Natural killer cell treated with Interleukin-12 subunit alpha and Interleukin-12 subunit beta and Interleukin-15 and Interleukin-18, amount 100 ng/mL, for 72 hours (primary cell): Measurements from ENCODE around the gene SND1. TPM values are rescaled to one million over a fixed set of nuclear protein-coding genes. Genes with fewer than 3 reads are reported as not detected.
A peak's percentile ranks its signal among the peaks of the same experiment; 100 is the strongest.

Experiments used
- ATAC-seq, 2 donors: fragments of 150-1000 bp; cut with Tn5 transposase in 1 of 2; sonication (Bioruptor Pico), chemical (Tn5 transposase) in 1 of 2; 2 replicates each; pipeline ENCODE4 v1.10.0; 2021
- DNase-seq: peaks from one replicate; pipeline ENCODE4 v3.0.0; 2022; ENCODE audit warnings: low spot score
- H3K27ac Mint-ChIP-seq, 2 donors: 1 replicate in 1 of 2; 2 replicates in 1 of 2; pipeline ENCODE4 v1.8.0; 2022; ENCODE audit warnings: mixed read lengths in 2 of 2, mild to moderate bottlenecking in 1 of 2, moderate library complexity in 1 of 2
- H3K27me3 Mint-ChIP-seq, 2 donors: 1 replicate in 1 of 2; 2 replicates in 1 of 2; pipeline ENCODE4 v1.8.0; 2022; ENCODE audit warnings: mixed read lengths in 2 of 2
- H3K36me3 Mint-ChIP-seq: one replicate; pipeline ENCODE4 v1.8.0; 2022; ENCODE audit warnings: mixed read lengths
- H3K4me1 Mint-ChIP-seq, 2 donors: 1 replicate in 1 of 2; 2 replicates in 1 of 2; pipeline ENCODE4 v1.8.0; 2022; ENCODE audit warnings: low read depth in 2 of 2, mixed read lengths in 2 of 2, mild to moderate bottlenecking in 1 of 2
- H3K4me3 Mint-ChIP-seq: one replicate; pipeline ENCODE4 v1.8.0; 2022; ENCODE audit warnings: mixed read lengths
- H3K9me3 Mint-ChIP-seq: 2 replicates; pipeline ENCODE4 v1.8.0; 2022; ENCODE audit warnings: mixed read lengths
- total RNA-seq, 2 donors: library from RNA; stranded (reverse); gene quantifications; one replicate each; pipeline ENCODE4 v1.2.3, GENCODE V29; 2022

SND1 gene
- total RNA-seq, 2 donors from 2014 or later = 311 to 347 TPM

DNA sequence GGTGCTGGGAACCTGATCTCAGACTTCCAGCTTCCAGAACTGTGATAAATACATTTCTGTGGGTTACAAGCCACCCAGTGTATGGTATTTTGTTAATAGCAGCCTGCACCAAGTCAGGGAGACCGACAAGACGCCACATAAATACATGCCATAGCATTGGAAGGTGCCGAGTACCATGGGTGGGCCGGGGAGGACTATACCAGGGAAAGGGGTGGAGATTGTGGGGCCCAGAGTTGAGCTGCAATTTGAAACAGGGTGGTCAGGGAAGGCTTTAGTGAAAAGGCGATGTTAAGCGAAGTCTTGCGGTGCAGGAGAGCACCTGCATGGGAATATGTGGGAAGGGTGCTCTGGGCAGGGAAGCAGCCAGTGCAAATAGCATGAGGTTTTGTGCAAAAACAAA is 468.1 kb downstream of the SND1 start:
- H3K4me3 Mint-ChIP-seq = no peak overlapping the region
- peaks cover 6 to 8% of the 10 kb centered on the region in 2 donors for H3K4me1 Mint-ChIP-seq
- no peak overlapping the region for H3K27ac Mint-ChIP-seq
- DNase-seq = no peak
- no peaks in the 10 kb centered on the region for H3K9me3 Mint-ChIP-seq
- H3K36me3 Mint-ChIP-seq = no peaks in the 10 kb centered on the region
- peaks cover 0 to 3% of the 10 kb centered on the region in 2 donors for H3K27me3 Mint-ChIP-seq
- no peak for ATAC-seq

DNA sequence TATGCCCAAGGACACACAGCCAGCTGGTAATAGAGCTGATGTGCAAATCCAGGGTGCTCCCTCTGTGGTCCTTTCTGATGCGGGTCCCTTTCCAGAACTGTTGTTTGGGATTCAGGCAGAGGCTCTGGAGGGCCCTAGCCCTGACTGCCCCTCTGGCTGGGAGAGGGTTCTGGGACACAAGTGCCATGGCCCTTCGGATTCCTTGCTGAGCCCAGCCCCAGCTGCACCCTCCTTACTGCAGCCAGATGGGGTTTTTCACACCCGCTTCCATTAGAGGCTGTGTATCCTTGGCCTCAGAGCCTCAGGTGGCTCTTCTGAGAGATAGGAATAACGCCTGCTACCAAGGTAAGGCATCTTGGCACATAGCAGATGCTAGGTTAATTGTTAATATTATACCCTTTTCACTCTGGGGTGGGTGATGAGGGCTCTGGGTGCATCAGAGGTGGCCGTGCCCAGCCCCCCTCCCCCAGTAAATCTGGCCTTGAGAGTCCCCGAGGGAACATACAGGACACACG is 469.0 kb downstream of the SND1 start:
- Mint-ChIP-seq H3K4me3 (no peak overlapping the region), H3K27ac (no peak overlapping the region), H3K9me3 (no peaks in the 10 kb centered on the region), H3K36me3 (no peaks in the 10 kb centered on the region), H3K27me3 (peaks cover 0 to 1% of the 10 kb centered on the region in 2 donors), H3K4me1 (peaks cover 8 to 9% of the 10 kb centered on the region in 2 donors)
- ATAC-seq = no peak
- DNase-seq = no peak

DNA sequence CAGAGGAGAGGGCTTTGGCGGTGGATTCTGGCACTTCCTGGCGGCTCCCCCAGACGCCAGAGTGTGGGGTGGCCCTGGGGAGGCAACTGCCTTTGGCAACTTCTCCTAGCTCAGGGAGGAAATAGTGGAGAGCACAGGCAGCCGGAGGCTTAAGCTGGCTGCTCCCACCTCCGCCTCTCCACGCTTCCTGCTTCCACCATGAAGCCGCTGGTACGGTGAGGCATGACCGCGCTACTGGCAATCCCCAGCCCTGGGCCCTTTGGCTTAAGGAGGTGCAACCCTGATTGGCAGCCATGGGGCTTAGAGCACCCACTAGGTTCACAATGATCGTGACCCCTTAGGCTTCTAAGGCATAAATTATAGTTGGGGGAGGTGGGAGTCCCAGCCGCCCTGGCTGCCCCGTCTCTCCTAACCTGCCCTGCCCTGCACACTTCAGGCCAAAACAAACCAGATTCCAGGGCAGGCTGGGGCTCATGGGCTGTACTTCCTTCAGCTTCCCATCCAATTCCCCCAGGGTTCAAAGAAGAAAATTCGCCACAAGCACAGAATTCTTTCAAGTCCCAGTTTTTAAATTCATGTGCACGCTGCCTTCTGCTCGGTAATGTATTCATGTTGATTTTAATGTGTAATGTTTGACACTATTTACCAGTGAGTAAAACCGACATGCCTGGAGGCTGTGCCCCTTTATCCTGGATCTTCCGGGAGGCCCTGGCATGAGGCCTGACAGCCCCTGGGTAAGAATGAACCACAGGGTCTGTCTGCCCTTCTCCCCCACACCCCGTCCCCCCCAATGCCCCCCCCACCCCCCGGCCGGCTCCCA is 469.9 kb downstream of the SND1 start:
- H3K9me3 Mint-ChIP-seq = no peaks in the 10 kb centered on the region
- H3K36me3 Mint-ChIP-seq = no peaks in the 10 kb centered on the region
- H3K27ac Mint-ChIP-seq = no peak overlapping the region
- H3K27me3 Mint-ChIP-seq = no peaks in the 10 kb centered on the region
- peaks cover 8 to 9% of the 10 kb centered on the region in 2 donors for H3K4me1 Mint-ChIP-seq
- H3K4me3 Mint-ChIP-seq = no peak overlapping the region
- ATAC-seq (no peak), DNase-seq (no peak)

DNA sequence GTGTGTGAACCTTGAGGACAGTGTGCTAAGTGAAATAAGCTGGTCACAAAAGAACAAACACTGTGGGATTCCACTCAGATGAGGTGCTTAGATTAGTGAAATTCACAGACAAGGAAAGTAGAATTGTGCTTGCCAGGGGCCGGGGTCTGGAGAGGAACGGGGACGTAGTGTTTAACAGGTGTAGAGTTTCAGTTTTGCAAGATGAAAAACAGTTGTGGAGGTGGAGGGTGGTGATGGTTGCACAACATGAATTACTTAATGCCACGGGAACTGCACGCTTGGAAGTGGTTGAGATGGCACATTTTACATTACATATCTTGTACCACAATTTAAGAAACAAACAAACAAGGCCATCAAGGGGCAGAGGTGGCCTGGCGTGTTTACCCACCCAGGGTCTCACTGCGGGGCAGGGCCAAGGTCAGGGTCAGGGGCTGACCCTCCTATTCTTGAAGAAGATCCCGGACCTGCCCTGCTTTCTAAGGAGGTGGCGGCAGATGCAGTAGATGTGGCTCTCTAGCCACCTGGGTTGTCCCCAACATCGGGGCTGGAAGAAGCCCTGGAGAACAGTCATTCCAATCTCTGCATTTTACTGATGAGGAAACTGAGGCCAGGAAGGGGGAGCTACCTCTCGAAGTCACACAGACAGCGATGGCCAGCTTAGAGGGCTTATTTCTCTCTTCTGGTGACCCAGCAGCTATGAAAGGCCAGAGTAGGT is 470.7 kb downstream of the SND1 start:
- DNase-seq (no peak), ATAC-seq (peak in 1 of 2 donors; percentile 14)
- no peaks in the 10 kb centered on the region for H3K9me3 Mint-ChIP-seq
- no peak overlapping the region for H3K4me3 Mint-ChIP-seq
- H3K36me3 Mint-ChIP-seq = no peaks in the 10 kb centered on the region
- no peak overlapping the region for H3K27ac Mint-ChIP-seq
- H3K27me3 Mint-ChIP-seq = no peaks in the 10 kb centered on the region
- peaks cover 8 to 9% of the 10 kb centered on the region in 2 donors for H3K4me1 Mint-ChIP-seq

DNA sequence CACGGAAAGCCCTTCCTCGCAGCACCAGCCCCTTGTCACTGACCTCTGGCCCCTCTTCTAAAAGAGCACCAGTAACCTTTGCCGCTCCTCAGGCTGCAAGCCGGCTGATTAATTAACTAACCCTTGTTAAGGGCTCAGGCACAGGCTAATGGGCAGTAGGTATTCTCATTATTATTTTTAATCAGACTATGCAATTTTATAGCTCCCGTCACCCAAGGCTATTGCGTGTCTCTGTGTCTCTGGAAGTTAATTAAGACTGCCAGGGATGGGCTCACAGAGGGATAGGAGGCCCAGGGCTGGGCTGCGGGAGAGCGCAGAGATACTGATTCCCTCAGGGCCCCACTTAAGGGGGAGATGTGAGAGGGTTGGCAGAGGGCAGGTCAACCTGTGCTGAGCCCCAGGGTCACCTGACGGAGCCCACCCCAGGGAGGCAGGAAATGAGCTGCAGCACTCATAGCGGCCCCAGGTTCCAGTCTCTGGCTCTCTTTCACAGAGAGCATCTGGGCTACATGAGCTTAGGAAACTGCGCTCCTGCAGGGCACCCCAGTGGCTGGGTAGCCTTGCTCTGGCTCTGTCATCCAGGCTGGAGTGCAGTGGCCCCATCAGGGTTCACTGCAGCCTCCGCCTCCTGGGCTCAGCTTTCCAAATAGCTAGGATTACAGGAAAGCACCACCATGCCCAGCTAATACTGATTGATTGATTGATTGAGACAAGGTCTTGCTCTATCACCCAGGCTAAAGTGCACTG is 471.5 kb downstream of the SND1 start:
- Mint-ChIP-seq H3K9me3 (no peaks in the 10 kb centered on the region), H3K4me1 (peaks cover 6 to 8% of the 10 kb centered on the region in 2 donors), H3K27me3 (no peaks in the 10 kb centered on the region), H3K36me3 (no peaks in the 10 kb centered on the region), H3K27ac (no peak overlapping the region), H3K4me3 (no peak overlapping the region)
- DNase-seq (no peak), ATAC-seq (peak in 1 of 2 donors; percentile 59)

DNA sequence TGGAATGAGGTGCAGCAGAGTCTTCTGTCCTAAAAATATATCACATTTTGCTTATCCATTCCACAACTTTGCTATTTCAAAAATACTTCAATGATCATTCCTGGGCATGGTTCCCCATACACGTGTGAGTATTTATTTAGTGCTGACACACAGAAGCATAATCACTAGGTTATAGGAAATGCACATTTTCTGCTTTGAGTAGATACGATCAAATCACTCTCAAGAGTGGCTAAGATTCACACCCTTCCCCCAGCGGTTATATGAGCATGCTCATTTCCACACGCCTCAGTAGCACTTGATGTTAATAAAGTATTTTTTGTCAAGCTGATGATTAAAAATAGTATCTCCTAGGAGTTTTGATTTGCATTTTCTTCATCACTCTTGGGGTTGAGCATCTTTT is 472.8 kb downstream of the SND1 start:
- H3K4me1 Mint-ChIP-seq = peaks cover 6 to 8% of the 10 kb centered on the region in 2 donors
- no peaks in the 10 kb centered on the region for H3K36me3 Mint-ChIP-seq
- H3K27me3 Mint-ChIP-seq = no peaks in the 10 kb centered on the region
- peak in 1 of 2 donors; percentile 43 for ATAC-seq
- no peak for DNase-seq
- H3K4me3 Mint-ChIP-seq = no peak overlapping the region
- no peak overlapping the region for H3K27ac Mint-ChIP-seq
- no peaks in the 10 kb centered on the region for H3K9me3 Mint-ChIP-seq

DNA sequence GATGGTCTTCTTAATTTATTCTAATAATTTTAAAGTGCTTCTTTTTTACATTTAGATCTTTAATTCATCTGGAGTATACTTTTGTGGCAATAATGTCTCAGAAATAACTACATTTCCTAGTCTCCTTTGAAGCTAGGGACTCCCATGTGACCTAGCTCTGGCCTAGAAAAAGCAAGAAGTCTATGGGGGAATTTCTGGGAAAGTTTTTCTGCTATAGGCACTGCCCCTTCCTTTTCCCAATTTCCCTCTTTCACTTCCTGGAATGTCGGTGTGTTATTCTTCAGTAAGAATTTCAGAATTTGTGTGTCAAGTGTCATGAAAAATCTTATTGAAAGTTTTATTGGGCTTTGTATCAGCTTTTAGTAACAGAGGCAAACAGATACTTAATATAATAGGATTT is 473.8 kb downstream of the SND1 start:
- Mint-ChIP-seq H3K27me3 (no peaks in the 10 kb centered on the region), H3K36me3 (no peaks in the 10 kb centered on the region), H3K27ac (no peak overlapping the region), H3K9me3 (no peaks in the 10 kb centered on the region), H3K4me3 (no peak overlapping the region), H3K4me1 (peaks cover 6 to 8% of the 10 kb centered on the region in 2 donors)
- ATAC-seq (no peak), DNase-seq (no peak)

DNA sequence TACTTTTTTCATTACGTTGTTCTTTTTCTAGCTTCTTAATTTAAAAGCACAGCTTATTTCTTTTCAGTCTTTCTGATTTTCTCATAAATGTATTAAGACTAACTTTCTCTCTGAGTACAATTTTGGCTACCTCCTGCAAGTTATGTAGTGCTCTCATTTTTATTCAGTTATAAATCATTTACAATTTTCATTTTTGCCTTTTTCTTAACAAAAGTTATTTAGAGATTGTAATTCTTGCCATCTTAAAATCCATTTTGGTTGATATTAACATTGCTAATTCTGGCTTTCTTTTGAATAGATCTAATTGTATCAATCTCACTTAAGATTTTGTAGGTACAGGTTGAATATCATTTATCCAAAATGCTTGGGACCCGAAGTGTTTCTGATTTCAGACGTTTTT is 476.4 kb downstream of the SND1 start:
- H3K9me3 Mint-ChIP-seq = no peaks in the 10 kb centered on the region

DNA sequence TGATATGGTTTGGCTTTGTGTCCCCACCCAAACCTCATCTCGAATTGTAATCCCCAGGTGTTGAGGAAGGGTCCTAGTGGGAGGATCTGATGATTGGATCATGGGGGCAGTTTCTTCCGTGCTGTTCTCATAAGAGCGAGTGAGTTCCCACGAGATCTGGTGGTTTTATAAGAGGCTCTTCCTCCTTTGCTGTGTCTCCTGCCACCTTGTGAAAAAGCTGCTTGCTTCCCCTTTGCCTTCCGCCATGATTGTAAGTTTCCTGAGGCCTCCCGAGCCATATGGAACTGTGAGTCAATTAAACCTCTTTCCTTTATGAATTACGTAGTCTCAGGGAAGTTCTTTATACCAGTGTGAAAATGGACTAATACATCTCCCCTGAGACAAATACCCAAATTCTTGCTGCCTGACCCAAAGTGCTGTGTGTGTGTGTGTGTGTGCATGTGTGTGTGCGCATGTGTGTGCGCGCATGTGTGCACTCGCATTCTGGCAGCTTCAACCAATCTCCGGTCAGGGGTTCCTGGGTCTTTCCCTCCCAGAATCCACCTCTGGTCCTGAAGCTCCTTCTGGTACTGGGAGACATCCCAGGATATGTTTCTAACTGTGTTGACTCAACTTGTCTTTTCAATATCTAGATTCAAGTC is 477.4 kb downstream of the SND1 start:
- DNase-seq (no peak), ATAC-seq (no peak)
- H3K9me3 Mint-ChIP-seq = no peaks in the 10 kb centered on the region
- no peak overlapping the region for H3K27ac Mint-ChIP-seq
- H3K27me3 Mint-ChIP-seq = peaks cover 11 to 13% of the 10 kb centered on the region in 2 donors
- peaks cover 6 to 10% of the 10 kb centered on the region in 2 donors for H3K4me1 Mint-ChIP-seq
- no peak overlapping the region for H3K4me3 Mint-ChIP-seq
- no peaks in the 10 kb centered on the region for H3K36me3 Mint-ChIP-seq

More for the DNA sequence above, 476.4 kb downstream of the SND1 start:
- ATAC-seq (no peak), DNase-seq (no peak)
- H3K27me3 Mint-ChIP-seq = peaks cover 2 to 5% of the 10 kb centered on the region in 2 donors
- H3K36me3 Mint-ChIP-seq = no peaks in the 10 kb centered on the region
- no peak overlapping the region for H3K27ac Mint-ChIP-seq
- peaks cover 6 to 8% of the 10 kb centered on the region in 2 donors for H3K4me1 Mint-ChIP-seq
- no peak overlapping the region for H3K4me3 Mint-ChIP-seq

DNA sequence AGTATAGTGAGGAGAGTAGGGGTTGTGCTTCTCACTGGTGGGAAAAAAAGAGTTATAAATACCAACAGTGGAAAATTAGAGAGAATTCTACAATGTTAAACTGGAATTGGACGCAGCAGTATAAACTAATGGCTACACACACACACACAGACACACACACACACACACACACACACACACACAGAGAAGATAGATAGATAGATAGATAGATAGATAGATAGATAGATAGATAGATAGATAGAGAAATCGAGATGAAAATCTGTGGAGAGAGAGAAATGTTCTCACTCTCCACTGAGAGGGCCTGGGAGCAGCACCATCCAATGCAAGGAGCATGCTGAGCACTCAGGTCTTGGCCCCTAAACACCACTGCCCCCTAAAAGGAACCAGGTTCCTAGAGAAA is 479.1 kb downstream of the SND1 start:
- peaks cover 21 to 22% of the 10 kb centered on the region in 2 donors for H3K27me3 Mint-ChIP-seq
- ATAC-seq (no peak), DNase-seq (no peak)
- no peaks in the 10 kb centered on the region for H3K9me3 Mint-ChIP-seq
- peaks cover 8 to 9% of the 10 kb centered on the region in 2 donors for H3K4me1 Mint-ChIP-seq
- H3K27ac Mint-ChIP-seq = no peak overlapping the region
- no peaks in the 10 kb centered on the region for H3K36me3 Mint-ChIP-seq
- no peak overlapping the region for H3K4me3 Mint-ChIP-seq

DNA sequence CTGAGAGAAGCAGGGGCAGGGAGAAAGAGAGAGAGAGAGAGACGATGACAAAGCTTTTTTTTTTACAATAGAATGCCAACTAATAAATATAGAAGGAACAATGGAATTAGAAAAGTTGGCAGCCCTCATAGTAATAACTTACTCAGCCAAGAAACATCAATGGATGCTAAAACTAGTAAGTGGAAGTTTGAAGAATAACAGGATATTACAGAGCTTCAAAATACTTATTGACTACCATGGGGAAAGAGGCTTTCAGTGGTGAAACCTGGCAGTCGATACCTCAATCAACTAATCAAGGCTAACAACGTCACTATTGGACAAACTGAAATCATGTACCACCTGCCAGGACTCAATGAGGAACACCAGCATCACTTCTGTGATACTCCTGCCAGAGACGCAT is 479.7 kb downstream of the SND1 start:
- ATAC-seq = no peak
- H3K36me3 Mint-ChIP-seq = no peaks in the 10 kb centered on the region
- H3K4me3 Mint-ChIP-seq = no peak overlapping the region

DNA sequence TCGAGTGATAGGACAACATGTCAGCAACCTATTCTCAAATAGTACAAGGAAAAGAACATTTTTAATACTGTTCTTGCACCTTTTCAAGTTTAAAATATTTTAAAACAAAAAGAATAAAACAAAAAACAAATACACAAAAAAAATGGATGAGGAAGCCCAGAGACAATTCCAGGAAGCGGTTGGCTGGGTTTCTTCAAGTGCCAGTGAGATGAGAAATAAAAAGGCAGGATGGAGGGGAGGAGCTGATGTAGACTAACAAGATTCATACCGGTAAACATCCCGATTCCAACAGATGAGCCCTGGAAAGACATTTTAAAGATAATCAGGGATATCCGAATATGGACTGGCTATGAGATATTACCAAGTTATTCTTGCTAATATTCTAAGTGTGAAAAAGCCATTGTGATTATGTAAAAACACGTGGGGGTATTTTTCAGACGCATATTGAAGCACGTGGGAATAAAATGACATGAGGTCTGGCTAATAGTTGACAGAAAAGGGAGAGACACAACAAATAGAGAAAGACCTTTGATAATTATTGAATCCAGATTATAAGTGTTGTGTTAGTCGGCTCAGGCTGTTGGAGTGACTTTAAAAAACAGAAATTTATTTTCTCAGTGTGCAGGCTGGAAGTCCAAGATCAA is 480.6 kb downstream of the SND1 start:
- Mint-ChIP-seq H3K27ac (no peak overlapping the region), H3K27me3 (peaks cover 25 to 26% of the 10 kb centered on the region in 2 donors), H3K4me3 (no peak overlapping the region)

More for the DNA sequence above, 479.7 kb downstream of the SND1 start:
- Mint-ChIP-seq H3K27me3 (peaks cover 21 to 22% of the 10 kb centered on the region in 2 donors), H3K27ac (no peak overlapping the region), H3K4me1 (peaks cover 8 to 9% of the 10 kb centered on the region in 2 donors), H3K9me3 (no peaks in the 10 kb centered on the region)
- DNase-seq = no peak

DNA sequence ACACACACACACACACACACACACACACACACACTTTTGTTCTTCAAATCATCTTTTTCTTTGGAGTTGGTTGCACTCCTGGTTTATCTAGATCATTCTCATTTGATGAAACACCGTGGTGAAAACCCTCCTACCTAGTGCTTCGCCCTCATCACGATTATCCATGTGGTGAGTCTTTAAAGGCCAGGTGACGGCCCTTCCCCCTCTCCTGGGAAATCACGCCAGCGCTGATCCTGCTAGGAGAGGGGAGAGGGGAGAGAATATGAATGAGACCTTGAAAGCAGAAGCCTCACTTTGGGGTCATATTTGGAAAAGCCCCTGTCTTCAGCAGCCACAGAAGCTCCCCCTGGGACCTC is 483.1 kb downstream of the SND1 start:
- peaks cover 40 to 42% of the 10 kb centered on the region in 2 donors for H3K27me3 Mint-ChIP-seq
- ATAC-seq (no peak), DNase-seq (no peak)
- no peaks in the 10 kb centered on the region for H3K9me3 Mint-ChIP-seq
- H3K36me3 Mint-ChIP-seq = no peaks in the 10 kb centered on the region
- peaks cover 8 to 9% of the 10 kb centered on the region in 2 donors for H3K4me1 Mint-ChIP-seq
- no peak overlapping the region for H3K27ac Mint-ChIP-seq
- peak overlapping the region; percentile 79 for H3K4me3 Mint-ChIP-seq

More for the DNA sequence above, 480.6 kb downstream of the SND1 start:
- no peak for ATAC-seq
- Mint-ChIP-seq H3K36me3 (no peaks in the 10 kb centered on the region), H3K9me3 (no peaks in the 10 kb centered on the region), H3K4me1 (peaks cover 8 to 9% of the 10 kb centered on the region in 2 donors)
- no peak for DNase-seq
